GM19463 (cell line): ENCODE data around the gene RBFA.
"Not testable (repeated sequence)": the region's sequence is repeated elsewhere in the genome, so short reads cannot be mapped to it uniquely, and the experiment has no call there.

Source experiments
- ATAC-seq: cut with Tn5 transposase; IDR thresholded peaks from one replicate; pipeline ENCODE4 v1.9.1; 2021; ENCODE audit warnings: mild to moderate bottlenecking, moderate library complexity; ENCODE audit not compliant: unreplicated experiment

Gene RBFA

DNA sequence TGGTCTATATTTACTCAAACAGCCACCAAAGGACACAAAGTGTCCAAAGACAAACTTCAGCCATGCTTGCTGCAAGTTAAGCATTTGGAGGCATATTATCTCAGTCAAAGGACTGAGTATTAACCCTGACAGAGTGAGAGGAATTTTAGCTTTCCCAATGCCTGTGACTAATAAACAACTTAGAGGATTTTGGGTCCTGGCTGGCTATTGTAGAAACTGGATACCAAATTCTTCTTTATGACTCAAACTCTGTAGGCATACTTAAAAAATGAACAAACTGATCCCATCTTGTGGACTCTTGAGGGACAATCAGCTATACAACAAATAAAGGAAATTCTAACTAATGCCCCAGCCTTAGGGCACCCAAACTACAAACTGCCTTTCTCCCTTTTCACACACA, 6.5 kb upstream of the RBFA start:
- ATAC-seq = not testable (repeated sequence)

GRCh38 chr18:80029690-80030089, 4.5 kb upstream of the RBFA start:
- ATAC-seq = no peak

GRCh38 chr18:80033181-80034067, 810 bp upstream of the RBFA start:
- ATAC-seq = peak; percentile 49

- no peak for ATAC-seq
Observed at GRCh38 chr18:80034852-80035406, 695 bp downstream of the RBFA start.

GRCh38 chr18:80035997-80036396, 1.8 kb downstream of the RBFA start:
- no peak for ATAC-seq

DNA sequence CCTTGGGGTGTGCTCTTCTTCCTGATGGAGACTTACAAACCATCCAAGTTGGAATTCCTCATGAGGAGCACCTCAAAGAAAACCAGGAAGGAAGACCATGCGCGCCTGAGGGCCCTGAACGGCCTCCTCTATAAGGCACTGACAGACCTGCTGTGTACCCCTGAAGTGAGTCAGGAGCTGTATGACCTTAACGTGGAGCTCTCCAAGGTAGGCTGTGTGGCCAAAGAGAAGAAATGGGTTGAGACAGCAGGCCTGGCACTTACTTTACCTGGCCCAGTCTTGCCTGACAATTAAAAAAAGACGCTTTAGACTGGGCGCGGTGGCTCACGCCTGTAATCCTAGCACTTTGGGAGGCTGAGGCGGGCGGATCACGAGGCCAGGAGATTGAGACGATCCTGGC, 3.1 kb downstream of the RBFA start:
- no peak for ATAC-seq

DNA sequence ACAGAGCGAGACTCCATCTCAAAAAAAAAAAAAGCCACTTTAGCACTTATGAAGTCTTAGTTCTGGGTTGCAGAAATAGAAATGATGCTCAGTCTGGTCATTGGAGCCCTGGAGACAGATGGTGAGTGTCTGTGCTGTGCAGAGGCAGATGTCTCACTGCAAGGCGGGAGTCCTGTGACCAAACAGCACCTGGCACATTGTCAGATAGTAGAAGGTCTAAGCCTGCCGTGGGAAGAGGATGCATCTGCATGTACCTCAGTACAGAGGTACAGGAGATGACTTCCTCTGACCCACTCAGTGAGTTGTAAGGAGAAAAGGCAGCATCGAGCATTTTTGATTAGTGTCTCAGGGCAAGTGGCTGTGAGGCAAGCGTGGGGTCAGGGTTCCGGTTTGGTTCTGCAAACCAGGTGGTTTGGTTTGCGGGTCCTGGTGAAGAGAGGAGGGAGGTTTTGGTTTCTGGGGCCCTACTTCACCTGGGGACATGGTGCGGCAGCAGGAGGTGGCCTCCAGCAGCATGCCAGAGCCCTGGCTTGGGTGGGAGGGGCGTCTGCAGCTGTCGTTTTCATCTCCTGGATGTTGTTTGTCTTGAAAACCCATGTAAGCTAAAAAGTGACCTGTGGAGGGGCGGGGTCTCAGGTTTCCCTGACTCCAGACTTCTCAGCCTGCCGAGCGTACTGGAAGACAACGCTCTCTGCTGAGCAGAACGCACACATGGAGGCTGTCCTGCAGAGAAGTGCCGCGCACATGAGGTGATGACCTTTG, 3.8 kb downstream of the RBFA start:
- no peak for ATAC-seq

DNA sequence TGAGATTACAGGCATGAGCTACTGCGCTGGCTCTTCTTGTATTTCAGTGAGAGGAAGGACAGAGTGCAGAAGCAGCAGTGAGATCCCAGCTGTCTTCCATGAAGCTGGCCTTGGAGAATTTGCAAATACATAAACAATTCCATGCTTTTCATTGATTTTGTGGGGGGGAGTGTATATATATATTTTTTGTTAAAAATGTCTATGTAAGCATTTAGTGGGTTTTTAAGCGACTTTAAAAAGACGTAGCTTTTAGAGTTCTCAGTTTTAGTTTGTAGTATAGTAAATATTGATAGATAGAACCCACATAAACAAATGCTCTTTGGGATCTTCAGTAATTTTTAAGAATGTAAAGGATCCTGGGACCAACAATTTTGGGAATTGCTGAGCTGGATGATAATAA, 6.3 kb downstream of the RBFA start:
- ATAC-seq = no peak

DNA sequence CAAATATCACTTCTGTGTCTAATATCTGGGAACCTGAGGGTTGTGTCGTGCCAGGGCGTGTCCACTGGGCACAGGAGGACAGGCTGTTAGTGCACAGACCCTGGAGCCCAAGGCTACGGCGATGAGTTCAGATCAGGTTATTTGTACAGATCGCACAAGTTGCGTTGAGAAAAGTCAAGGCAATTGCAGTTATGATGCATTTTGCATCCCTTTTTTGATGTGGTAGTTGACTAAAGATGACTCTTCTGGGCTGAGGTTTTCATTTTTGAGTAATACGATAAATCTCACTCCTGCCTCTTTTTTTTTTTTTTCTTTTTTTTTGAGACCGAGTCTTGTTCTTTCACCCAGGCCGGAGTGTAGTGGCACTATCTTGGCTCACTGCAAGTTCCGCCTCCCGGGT, 7.2 kb downstream of the RBFA start:
- ATAC-seq = no peak

- no peak for ATAC-seq
Observed at GRCh38 chr18:80042785-80043184, 8.6 kb downstream of the RBFA start.

DNA sequence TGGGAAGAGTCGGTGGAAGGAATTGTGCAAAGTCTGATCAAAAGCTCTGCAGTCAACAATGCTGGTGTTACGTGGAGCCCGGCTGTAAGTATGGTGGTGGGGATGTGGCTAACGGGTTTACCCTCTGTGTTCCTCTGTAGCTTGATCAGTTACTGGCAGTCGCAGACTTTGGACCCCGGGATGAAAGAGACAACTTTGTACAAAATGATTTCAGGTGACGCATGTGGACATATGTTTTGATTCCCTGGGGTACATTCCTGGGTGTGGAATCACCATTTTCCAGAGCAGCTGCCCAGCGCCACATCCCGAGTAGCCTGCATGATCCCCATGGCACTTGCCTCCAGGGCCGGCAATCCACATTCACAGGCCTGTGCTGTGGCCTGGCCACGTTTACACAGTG, 9.8 kb downstream of the RBFA start:
- no peak for ATAC-seq

GRCh38 chr18:80046011-80046410, 11.8 kb downstream of the RBFA start:
- ATAC-seq = no peak

GRCh38 chr18:80046431-80046830, 12.2 kb downstream of the RBFA start:
- ATAC-seq = no peak

GRCh38 chr18:80046961-80047541, 12.8 kb downstream of the RBFA start:
- ATAC-seq = no peak

DNA sequence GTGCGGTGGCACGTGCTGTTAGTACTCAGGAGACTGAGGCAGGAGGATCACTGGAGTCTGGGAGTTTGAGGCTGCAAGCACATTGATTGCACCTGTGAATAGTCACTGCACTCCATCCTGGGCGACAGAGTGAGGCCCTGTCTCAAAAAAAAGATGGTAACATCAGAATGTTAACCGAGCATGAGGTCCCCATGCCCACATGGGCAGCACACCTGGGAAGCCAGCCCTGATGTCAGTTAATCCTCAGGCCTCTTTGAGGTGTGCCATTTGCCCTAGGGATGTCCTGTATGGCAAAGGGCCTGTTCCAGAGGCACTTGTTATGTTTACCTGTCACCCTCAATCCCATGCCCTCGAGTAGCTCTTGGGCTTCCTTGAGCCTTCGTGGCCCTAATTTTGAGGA, 16.6 kb downstream of the RBFA start:
- ATAC-seq = no peak

DNA sequence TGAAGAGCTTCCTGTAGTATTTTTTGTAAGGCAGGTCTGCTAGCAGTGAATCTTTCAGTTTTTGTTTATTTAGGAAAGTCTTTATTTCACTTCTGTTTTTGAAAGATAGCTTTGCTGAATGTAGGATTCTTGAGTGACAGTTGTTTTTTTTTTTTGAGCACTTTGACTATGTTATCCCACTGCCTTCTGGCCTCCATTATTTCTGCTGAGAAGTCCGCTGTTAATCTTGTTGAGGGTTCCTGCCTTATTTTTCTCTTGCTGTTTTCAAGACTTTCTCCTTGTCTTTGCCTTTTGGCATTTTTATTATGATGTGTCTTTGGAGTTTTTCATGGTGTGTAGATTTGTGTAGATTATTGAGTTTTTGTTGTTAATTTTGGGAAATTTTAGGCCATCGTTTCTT, 21.9 kb downstream of the RBFA start:
- no peak for ATAC-seq

DNA sequence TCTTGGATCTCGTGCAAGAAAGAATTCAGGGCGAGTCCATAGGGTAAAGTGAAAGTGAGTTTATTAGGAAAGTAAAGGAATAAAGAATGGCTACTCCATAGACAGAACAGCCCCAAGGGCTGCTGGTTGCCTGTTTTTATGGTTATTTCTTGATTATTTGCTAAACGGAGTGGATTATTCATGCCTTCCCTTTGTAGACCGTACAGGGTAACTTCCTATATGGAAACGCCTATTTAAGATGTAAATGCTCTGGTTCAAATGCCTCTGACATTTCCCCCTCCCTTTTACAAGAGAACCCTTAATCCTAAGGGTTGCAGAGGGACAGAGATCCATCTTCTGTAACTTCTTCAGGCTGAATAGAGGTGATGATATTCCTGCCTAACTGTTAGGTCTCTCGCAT, 25.7 kb downstream of the RBFA start:
- ATAC-seq = no peak

DNA sequence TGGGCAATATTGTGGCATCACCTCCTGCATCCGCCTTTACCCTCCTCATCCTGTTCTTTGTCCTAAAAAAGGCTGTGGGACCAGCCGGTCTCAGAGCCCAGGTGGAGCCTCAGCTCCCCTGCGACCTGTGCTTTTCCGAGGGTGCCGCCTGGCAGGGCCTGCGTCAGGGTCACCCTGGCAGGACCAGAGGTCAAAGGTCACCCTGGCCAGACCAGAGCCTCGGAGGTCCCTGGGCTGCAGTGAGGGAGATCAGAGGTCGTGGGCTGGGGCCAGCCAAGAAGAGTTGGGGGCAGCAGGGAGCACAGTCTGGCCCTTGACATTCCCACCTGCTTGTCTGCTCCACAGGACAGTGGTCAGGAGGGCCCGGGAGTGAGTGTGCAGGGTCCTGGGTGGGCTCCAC, 31.5 kb downstream of the RBFA start:
- ATAC-seq = no peak

GRCh38 chr18:80067321-80067720, 33.1 kb downstream of the RBFA start:
- ATAC-seq = no peak

DNA sequence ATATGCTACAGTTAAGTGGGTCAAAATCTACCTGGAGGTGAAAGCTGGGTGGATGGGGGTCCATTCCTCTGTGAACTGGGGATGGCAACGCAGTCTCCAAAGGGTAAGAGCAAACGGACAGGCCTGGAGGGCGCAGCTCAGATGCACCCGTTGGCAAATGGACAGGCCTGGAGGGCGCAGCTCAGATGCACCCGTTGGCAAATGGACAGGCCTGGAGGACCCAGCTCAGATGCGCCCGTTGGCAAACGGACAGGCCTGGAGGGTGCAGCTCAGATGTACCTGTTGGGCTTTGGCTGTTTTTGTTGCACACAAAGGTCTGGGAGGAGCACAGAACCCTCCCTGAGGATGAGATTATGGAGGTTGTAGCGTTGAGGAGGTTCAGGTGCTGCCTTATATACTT, 33.7 kb downstream of the RBFA start:
- ATAC-seq = no peak

GRCh38 chr18:80068571-80069272, 34.5 kb downstream of the RBFA start:
- no peak for ATAC-seq
